ENCODE results near the gene MAT2A. TPM values are rescaled to one million over a fixed set of nuclear protein-coding genes. Genes with fewer than 3 reads are reported as not detected.

The MAT2A gene
- total RNA-seq, 2 experiments from 2014 or later: 336 to 462 TPM

- no peak for DNase-seq (ENCODE audit: low spot score)
- Histone ChIP-seq H2AFZ (ENCODE audit: low read length) (no peak overlapping the region), H3K4me3 (ENCODE audit: low read depth, low read length, poor library complexity, severe bottlenecking) (no peak overlapping the region), H4K20me1 (ENCODE audit: insufficient read depth, low read length) (no peaks in the 10 kb centered on the region), H3K4me2 (ENCODE audit: low read length) (no peak overlapping the region), H3K9me2 (ENCODE audit: insufficient read depth, low read length) (no peaks in the 10 kb centered on the region), H3K27ac (ENCODE audit: low read depth, low read length, poor library complexity, severe bottlenecking) (no peak overlapping the region), H3K4me1 (ENCODE audit: insufficient read depth, low read length, poor library complexity, severe bottlenecking) (no peaks in the 10 kb centered on the region), H3K79me2 (ENCODE audit: insufficient read depth, low read depth, low read length) (no peaks in the 10 kb centered on the region), H3K36me3 (ENCODE audit: insufficient read depth, low read length) (no peaks in the 10 kb centered on the region), H3K9me3 (ENCODE audit: low read length) (no peaks in the 10 kb centered on the region)
- no TSS peak for BruUV-seq (replicated peaks)
- ChIA-PET CTCF (ENCODE audit: unreplicated experiment) (interaction anchor here (0.5 kb wide), 1 partner anchor 74 kb away, joined by 3 read pairs; no protein-coding TSS in a partner anchor), POLR2A (interaction anchor here (0.6 to 1.3 kb wide), 5 partner anchors 9 to 175 kb away, joined by 3 to 5 read pairs (median 4); no protein-coding TSS in a partner anchor)
- intact Hi-C loops (cut with micrococcal nuclease; ENCODE audit: unreplicated experiment): no loop called here
- TF ChIP-seq, protein P1, sequence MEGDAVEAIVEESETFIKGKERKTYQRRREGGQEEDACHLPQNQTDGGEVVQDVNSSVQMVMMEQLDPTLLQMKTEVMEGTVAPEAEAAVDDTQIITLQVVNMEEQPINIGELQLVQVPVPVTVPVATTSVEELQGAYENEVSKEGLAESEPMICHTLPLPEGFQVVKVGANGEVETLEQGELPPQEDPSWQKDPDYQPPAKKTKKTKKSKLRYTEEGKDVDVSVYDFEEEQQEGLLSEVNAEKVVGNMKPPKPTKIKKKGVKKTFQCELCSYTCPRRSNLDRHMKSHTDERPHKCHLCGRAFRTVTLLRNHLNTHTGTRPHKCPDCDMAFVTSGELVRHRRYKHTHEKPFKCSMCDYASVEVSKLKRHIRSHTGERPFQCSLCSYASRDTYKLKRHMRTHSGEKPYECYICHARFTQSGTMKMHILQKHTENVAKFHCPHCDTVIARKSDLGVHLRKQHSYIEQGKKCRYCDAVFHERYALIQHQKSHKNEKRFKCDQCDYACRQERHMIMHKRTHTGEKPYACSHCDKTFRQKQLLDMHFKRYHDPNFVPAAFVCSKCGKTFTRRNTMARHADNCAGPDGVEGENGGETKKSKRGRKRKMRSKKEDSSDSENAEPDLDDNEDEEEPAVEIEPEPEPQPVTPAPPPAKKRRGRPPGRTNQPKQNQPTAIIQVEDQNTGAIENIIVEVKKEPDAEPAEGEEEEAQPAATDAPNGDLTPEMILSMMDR (conservative IDR thresholded peaks at IDR 0.05; ENCODE audit: low read length): no peak
- no peak for TF ChIP-seq EZH2phosphoT487 (IDR thresholded peaks at IDR 0.05; ENCODE audit: borderline replicate concordance, low read depth, low read length)
These were observed 27.8 kb upstream of the MAT2A start for GRCh38 chr2:85511008-85511811.

DNA sequence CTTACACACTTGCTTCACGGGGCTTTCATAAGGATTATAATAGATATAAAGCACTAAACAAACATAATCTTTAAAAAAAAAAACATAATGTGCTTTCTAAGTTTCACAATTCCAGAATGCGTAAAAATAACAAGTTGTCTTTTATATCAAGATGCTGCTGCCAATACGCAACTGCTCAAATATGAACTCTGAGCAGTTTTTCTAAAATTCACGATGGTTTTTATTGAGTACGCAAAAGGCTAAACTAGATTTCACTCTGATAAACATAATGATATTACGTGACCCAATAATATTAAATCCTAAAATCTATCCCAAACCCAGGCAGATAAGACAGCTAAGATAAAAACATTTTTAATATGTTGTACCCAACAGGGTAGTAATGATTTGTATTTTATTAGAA is 24.6 kb upstream of the MAT2A start:
- Histone ChIP-seq H2AFZ (ENCODE audit: low read length) (no peak overlapping the region), H3K36me3 (ENCODE audit: insufficient read depth, low read length) (no peaks in the 10 kb centered on the region), H3K4me2 (ENCODE audit: low read length) (no peak overlapping the region), H3K79me2 (ENCODE audit: insufficient read depth, low read depth, low read length) (no peaks in the 10 kb centered on the region), H3K27ac (ENCODE audit: low read depth, low read length, poor library complexity, severe bottlenecking) (no peak overlapping the region), H3K9me2 (ENCODE audit: insufficient read depth, low read length) (no peaks in the 10 kb centered on the region), H4K20me1 (ENCODE audit: insufficient read depth, low read length) (no peaks in the 10 kb centered on the region), H3K4me3 (ENCODE audit: low read depth, low read length, poor library complexity, severe bottlenecking) (no peak overlapping the region), H3K9me3 (ENCODE audit: low read length) (no peaks in the 10 kb centered on the region), H3K4me1 (ENCODE audit: insufficient read depth, low read length, poor library complexity, severe bottlenecking) (no peaks in the 10 kb centered on the region)
- BruUV-seq (replicated peaks): no TSS peak
- DNase-seq (ENCODE audit: low spot score): no peak
- ChIA-PET POLR2A (no interaction called here), CTCF (ENCODE audit: unreplicated experiment) (no interaction called here)
- TF ChIP-seq, protein P1 (conservative IDR thresholded peaks at IDR 0.05; ENCODE audit: low read length): no peak
- TF ChIP-seq EZH2phosphoT487 (IDR thresholded peaks at IDR 0.05; ENCODE audit: borderline replicate concordance, low read depth, low read length): no peak
- intact Hi-C loops (cut with micrococcal nuclease; ENCODE audit: unreplicated experiment): no loop called here
